Liver (tissue), 9 donors: ENCODE results near the gene FNIP1. TPM values are rescaled to one million over a fixed set of nuclear protein-coding genes. Genes with fewer than 3 reads are reported as not detected.

ENCODE experiments used
- DNase-seq: peaks from one replicate; pipeline ENCODE4 v3.0.0-alpha.2; 2017; ENCODE audit warnings: low spot score
- H3K27ac ChIP-seq, 2 donors: one replicate each; pipeline ENCODE4 v1.7.0; 2013; ENCODE audit warnings: inconsistent platforms in 2 of 2, low read length in 2 of 2, control low read depth in 1 of 2, low read depth in 1 of 2, mild to moderate bottlenecking in 1 of 2
- H3K27me3 ChIP-seq, 4 donors: one replicate each; pipeline versions ENCODE4 v1.6.1 to v1.7.0; 2013; ENCODE audit warnings: low read length in 3 of 4, inconsistent platforms in 1 of 4, mild to moderate bottlenecking in 1 of 4, moderate library complexity in 1 of 4; ENCODE audit not compliant: control insufficient read depth in 4 of 4, insufficient read depth in 4 of 4
- H3K36me3 ChIP-seq, 4 donors: one replicate each; pipeline versions ENCODE4 v1.6.1 to v1.7.0; 2013; ENCODE audit warnings: low read length in 3 of 4, mild to moderate bottlenecking in 3 of 4, low read depth in 1 of 4, moderate library complexity in 1 of 4; ENCODE audit not compliant: control insufficient read depth in 4 of 4, insufficient read depth in 3 of 4
- H3K4me1 ChIP-seq, 4 donors: one replicate each; pipeline versions ENCODE4 v1.6.1 to v1.7.0; 2013; ENCODE audit warnings: low read length in 3 of 4, mild to moderate bottlenecking in 3 of 4, moderate library complexity in 1 of 4; ENCODE audit not compliant: control insufficient read depth in 4 of 4, insufficient read depth in 4 of 4
- H3K4me3 ChIP-seq, 3 donors: one replicate each; pipeline versions ENCODE4 v1.6.1 to v1.7.0; 2013; ENCODE audit warnings: low read length in 3 of 3, control low read depth in 1 of 3, low read depth in 1 of 3, mild to moderate bottlenecking in 1 of 3
- H3K9ac ChIP-seq, 2 donors: one replicate each; pipeline ENCODE4 v1.7.0; 2013; ENCODE audit warnings: low read length in 2 of 2, mild to moderate bottlenecking in 2 of 2, moderate library complexity in 2 of 2, control low read depth in 1 of 2, low read depth in 1 of 2
- H3K9me3 ChIP-seq, 4 donors: one replicate each; pipeline versions ENCODE4 v1.6.1 to v1.7.0; 2013; ENCODE audit warnings: low read length in 3 of 4; ENCODE audit not compliant: control insufficient read depth in 4 of 4
- FOXA1 ChIP-seq: IDR thresholded peaks from 2 replicates; pipeline ENCODE4 v1.6.1; 2016; ENCODE audit warnings: antibody characterized with exemption
- FOXA2 ChIP-seq: IDR thresholded peaks from 2 replicates; pipeline ENCODE4 v1.6.1; 2016; ENCODE audit warnings: antibody characterized with exemption
- HNF4A ChIP-seq, 2 donors: conservative IDR thresholded peaks; 2 replicates each; pipeline ENCODE4 v1.6.1; 2016; ENCODE audit warnings: antibody characterized with exemption in 2 of 2, mild to moderate bottlenecking in 2 of 2
- JUND ChIP-seq, 2 donors: IDR thresholded peaks; 2 replicates each; pipeline ENCODE4 v1.6.1; 2016; ENCODE audit warnings: antibody characterized with exemption in 2 of 2
- NR2F2 ChIP-seq: IDR thresholded peaks from 2 replicates; pipeline ENCODE4 v1.6.1; 2016; ENCODE audit warnings: antibody characterized with exemption
- RAD21 ChIP-seq, 2 donors: IDR thresholded peaks; 2 replicates each; pipeline ENCODE4 v1.6.1; 2016; ENCODE audit warnings: antibody characterized with exemption in 2 of 2, mild to moderate bottlenecking in 2 of 2
- SP1 ChIP-seq: IDR thresholded peaks from 2 replicates; pipeline ENCODE4 v1.6.1; 2018; ENCODE audit warnings: antibody characterized with exemption, mild to moderate bottlenecking
- TAF1 ChIP-seq: conservative IDR thresholded peaks from 2 replicates; pipeline ENCODE4 v1.6.1; 2016; ENCODE audit warnings: antibody characterized with exemption, mild to moderate bottlenecking
- WGBS: extraction: QIAGEN DNeasy Blood & Tissue Kit; methylation state at CpG from one replicate; pipeline ENCODE4 v1.1.7; 2013; 5-methylcytosine and 5-hydroxymethylcytosine counted together
- polyA plus RNA-seq, 2 donors: library from polyadenylated mRNA; stranded (reverse) in 1 of 2; unstranded in 1 of 2; fragments of 200-250 nt in 1 of 2; fragments of >200 nt in 1 of 2; fragmentation: Nextera tagmentation in 1 of 2; extraction: Ambion mirVana in 1 of 2; gene quantifications; one replicate each; pipeline versions ENCODE4 v1.2.1 to v1.2.3, GENCODE V29; 2013 to 2015
- total RNA-seq, 2 donors: library from RNA; depleted of rRNA; stranded (reverse); fragments of >200 nt; gene quantifications; one replicate each; pipeline ENCODE4 v1.2.3, GENCODE V29; 2014
- TF ChIP-seq, protein P1 (sequence below): IDR thresholded peaks from 2 replicates; pipeline ENCODE4 v1.6.1; 2016; ENCODE audit warnings: antibody characterized with exemption, mild to moderate bottlenecking
- TF ChIP-seq, protein P2 (sequence below): IDR thresholded peaks from 2 replicates; pipeline ENCODE4 v1.6.1; 2016; ENCODE audit warnings: antibody characterized with exemption
- TF ChIP-seq, protein P3 (sequence below): fragments of 150-350 bp; IDR thresholded peaks from 2 replicates; pipeline ENCODE4 v1.5.1; 2017; ENCODE audit warnings: improper control_type of control experiment, low read depth, low read length; ENCODE audit not compliant: missing input control
- TF ChIP-seq, protein P4 (sequence below): IDR thresholded peaks from 2 replicates; pipeline ENCODE4 v1.6.1; 2016; ENCODE audit warnings: antibody characterized with exemption
- donor health status: healthy.
- donor health status: healthy.
- donor health status: healthy.
- donor health status: healthy.
- donor health status: healthy.

Gene FNIP1
- total and polyA plus RNA-seq, 4 donors, result 3.7 to 34.0 (median 13.8) TPM

DNA sequence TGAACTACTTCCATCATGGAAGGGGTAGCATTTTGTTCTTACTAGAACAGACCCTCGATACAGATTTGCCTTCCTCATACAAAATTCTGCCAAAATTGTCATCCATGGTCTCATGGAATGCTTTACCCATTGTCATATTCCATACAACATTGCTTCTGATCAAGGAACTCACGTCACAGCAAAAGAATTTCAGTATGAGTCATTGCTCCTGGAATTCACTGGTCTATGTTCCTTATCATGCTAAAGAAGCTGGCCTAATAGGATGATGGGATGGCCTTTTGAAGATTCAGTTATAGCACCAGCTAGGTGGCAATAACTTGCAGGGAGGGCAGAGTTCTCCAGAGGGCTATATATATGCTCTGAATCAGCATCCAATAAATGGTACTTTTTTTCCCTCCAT, 18.2 kb upstream of the FNIP1 start:
- WGBS, result 76% methylated on average over 2 of the region's 2 CpGs
- no peak for TF ChIP-seq FOXA2
- Histone ChIP-seq H3K36me3 (no peaks in the 10 kb centered on the region), H3K4me3 (no peak overlapping the region), H3K4me1 (no peaks in the 10 kb centered on the region), H3K27ac (no peak overlapping the region), H3K9me3 (no peaks in the 10 kb centered on the region), H3K9ac (no peak overlapping the region), H3K27me3 (no peaks in the 10 kb centered on the region)
- DNase-seq, result no peak

DNA sequence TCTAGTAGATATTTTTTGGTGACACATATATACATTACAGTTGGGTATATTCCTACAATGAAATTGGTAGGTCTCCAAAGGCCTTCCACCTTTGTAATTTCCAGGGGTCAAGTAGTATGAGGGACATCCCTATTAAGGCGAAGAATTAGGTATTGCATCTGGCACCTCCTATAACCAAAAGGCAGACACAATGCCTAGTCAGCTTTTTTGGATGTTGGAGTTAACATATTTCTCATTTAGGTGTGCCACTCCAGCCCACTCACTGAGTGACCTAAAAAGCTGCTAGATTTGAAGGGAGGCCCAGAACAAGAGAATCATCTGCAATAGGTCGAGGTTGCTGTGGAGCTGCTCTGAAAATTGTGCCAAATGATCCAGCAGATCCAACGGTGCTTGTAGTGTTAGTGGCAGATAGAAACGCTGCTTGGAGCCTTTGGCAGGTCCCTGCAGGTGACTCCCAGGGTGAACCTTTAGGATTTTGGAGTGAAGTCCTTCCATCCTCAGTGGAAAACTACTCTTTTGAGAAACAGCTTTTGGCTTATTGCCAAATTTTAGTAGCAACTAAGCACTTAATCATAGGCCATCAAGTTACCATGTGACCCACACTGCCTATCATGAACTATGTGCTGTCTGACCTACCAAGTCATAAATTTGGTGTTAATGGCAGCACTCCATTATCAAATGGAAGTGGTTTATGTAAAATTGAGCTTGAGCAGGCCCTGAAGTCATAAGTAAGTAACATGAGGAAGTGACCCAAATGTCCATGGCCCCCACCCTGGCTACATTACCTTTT, 15.7 kb upstream of the FNIP1 start:
- Histone ChIP-seq H3K9ac (no peak overlapping the region), H3K27ac (no peak overlapping the region), H3K27me3 (no peaks in the 10 kb centered on the region), H3K9me3 (no peaks in the 10 kb centered on the region), H3K4me3 (no peak overlapping the region), H3K36me3 (no peaks in the 10 kb centered on the region), H3K4me1 (no peaks in the 10 kb centered on the region)
- TF ChIP-seq NR2F2 (no peak), SP1 (no peak), JUND (IDR thresholded peaks at IDR 0.05) (no peak), TAF1 (no peak), FOXA2 (no peak), RAD21 (IDR thresholded peaks at IDR 0.05) (no peak), FOXA1 (no peak), HNF4A (conservative IDR thresholded peaks at IDR 0.05) (no peak)
- TF ChIP-seq, protein P1, sequence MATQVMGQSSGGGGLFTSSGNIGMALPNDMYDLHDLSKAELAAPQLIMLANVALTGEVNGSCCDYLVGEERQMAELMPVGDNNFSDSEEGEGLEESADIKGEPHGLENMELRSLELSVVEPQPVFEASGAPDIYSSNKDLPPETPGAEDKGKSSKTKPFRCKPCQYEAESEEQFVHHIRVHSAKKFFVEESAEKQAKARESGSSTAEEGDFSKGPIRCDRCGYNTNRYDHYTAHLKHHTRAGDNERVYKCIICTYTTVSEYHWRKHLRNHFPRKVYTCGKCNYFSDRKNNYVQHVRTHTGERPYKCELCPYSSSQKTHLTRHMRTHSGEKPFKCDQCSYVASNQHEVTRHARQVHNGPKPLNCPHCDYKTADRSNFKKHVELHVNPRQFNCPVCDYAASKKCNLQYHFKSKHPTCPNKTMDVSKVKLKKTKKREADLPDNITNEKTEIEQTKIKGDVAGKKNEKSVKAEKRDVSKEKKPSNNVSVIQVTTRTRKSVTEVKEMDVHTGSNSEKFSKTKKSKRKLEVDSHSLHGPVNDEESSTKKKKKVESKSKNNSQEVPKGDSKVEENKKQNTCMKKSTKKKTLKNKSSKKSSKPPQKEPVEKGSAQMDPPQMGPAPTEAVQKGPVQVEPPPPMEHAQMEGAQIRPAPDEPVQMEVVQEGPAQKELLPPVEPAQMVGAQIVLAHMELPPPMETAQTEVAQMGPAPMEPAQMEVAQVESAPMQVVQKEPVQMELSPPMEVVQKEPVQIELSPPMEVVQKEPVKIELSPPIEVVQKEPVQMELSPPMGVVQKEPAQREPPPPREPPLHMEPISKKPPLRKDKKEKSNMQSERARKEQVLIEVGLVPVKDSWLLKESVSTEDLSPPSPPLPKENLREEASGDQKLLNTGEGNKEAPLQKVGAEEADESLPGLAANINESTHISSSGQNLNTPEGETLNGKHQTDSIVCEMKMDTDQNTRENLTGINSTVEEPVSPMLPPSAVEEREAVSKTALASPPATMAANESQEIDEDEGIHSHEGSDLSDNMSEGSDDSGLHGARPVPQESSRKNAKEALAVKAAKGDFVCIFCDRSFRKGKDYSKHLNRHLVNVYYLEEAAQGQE, result no peak
- TF ChIP-seq, protein P2, sequence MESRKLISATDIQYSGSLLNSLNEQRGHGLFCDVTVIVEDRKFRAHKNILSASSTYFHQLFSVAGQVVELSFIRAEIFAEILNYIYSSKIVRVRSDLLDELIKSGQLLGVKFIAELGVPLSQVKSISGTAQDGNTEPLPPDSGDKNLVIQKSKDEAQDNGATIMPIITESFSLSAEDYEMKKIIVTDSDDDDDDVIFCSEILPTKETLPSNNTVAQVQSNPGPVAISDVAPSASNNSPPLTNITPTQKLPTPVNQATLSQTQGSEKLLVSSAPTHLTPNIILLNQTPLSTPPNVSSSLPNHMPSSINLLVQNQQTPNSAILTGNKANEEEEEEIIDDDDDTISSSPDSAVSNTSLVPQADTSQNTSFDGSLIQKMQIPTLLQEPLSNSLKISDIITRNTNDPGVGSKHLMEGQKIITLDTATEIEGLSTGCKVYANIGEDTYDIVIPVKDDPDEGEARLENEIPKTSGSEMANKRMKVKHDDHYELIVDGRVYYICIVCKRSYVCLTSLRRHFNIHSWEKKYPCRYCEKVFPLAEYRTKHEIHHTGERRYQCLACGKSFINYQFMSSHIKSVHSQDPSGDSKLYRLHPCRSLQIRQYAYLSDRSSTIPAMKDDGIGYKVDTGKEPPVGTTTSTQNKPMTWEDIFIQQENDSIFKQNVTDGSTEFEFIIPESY, result no peak
- TF ChIP-seq, protein P3, sequence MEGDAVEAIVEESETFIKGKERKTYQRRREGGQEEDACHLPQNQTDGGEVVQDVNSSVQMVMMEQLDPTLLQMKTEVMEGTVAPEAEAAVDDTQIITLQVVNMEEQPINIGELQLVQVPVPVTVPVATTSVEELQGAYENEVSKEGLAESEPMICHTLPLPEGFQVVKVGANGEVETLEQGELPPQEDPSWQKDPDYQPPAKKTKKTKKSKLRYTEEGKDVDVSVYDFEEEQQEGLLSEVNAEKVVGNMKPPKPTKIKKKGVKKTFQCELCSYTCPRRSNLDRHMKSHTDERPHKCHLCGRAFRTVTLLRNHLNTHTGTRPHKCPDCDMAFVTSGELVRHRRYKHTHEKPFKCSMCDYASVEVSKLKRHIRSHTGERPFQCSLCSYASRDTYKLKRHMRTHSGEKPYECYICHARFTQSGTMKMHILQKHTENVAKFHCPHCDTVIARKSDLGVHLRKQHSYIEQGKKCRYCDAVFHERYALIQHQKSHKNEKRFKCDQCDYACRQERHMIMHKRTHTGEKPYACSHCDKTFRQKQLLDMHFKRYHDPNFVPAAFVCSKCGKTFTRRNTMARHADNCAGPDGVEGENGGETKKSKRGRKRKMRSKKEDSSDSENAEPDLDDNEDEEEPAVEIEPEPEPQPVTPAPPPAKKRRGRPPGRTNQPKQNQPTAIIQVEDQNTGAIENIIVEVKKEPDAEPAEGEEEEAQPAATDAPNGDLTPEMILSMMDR, result no peak
- TF ChIP-seq, protein P4, sequence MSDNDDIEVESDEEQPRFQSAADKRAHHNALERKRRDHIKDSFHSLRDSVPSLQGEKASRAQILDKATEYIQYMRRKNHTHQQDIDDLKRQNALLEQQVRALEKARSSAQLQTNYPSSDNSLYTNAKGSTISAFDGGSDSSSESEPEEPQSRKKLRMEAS, result no peak
- WGBS, result 89% methylated on average over 4 of the region's 4 CpGs
- DNase-seq, result no peak
